Osteoblast (primary cell): ENCODE results near the gene PCDH12. TPM values are rescaled to one million over a fixed set of nuclear protein-coding genes. Genes with fewer than 3 reads are reported as not detected.

Source experiments
- DNase-seq: peaks from one replicate; pipeline ENCODE4 v3.0.0; 2011; ENCODE audit warnings: low spot score, mixed read lengths; ENCODE audit not compliant: insufficient read length; ENCODE audit errors: missing footprints
- H2AFZ ChIP-seq: 2 replicates; pipeline ENCODE4 v1.6.0; 2011; ENCODE audit warnings: mild to moderate bottlenecking, low read length
- H3K27ac ChIP-seq: 2 replicates; pipeline ENCODE4 v1.5.1; 2011; ENCODE audit warnings: mild to moderate bottlenecking, low read depth, low read length, moderate library complexity
- H3K27me3 ChIP-seq: 2 replicates; pipeline ENCODE4 v1.6.0; 2012; ENCODE audit warnings: mild to moderate bottlenecking, control low read depth, inconsistent platforms, low read length, moderate library complexity; ENCODE audit not compliant: insufficient read depth
- H3K36me3 ChIP-seq: 2 replicates; pipeline ENCODE4 v1.5.1; 2011; ENCODE audit warnings: mild to moderate bottlenecking, low read length, control low read depth, moderate library complexity; ENCODE audit not compliant: insufficient read depth
- H3K4me1 ChIP-seq: 2 replicates; pipeline ENCODE4 v1.5.1; 2011; ENCODE audit warnings: mild to moderate bottlenecking, low read length, control low read depth, moderate library complexity; ENCODE audit not compliant: insufficient read depth
- H3K4me2 ChIP-seq: 2 replicates; pipeline ENCODE4 v1.6.0; 2011; ENCODE audit warnings: mild to moderate bottlenecking, low read length; ENCODE audit not compliant: insufficient read depth
- H3K4me3 ChIP-seq: fragments of 200-600 bp; sonication (generic); 3 replicates; pipeline ENCODE4 v1.5.1; 2012; ENCODE audit warnings: mild to moderate bottlenecking, low read length, inconsistent platforms; ENCODE audit not compliant: insufficient read depth
- H3K79me2 ChIP-seq: 2 replicates; pipeline ENCODE4 v1.6.0; 2012; ENCODE audit warnings: mild to moderate bottlenecking, low read length, control low read depth, inconsistent platforms; ENCODE audit not compliant: insufficient read depth
- H3K9me3 ChIP-seq: 2 replicates; pipeline ENCODE4 v1.5.1; 2011; ENCODE audit warnings: low read depth, low read length, control low read depth
- H4K20me1 ChIP-seq: 2 replicates; pipeline ENCODE4 v1.6.0; 2012; ENCODE audit warnings: mild to moderate bottlenecking, low read length, control low read depth; ENCODE audit not compliant: insufficient read depth
- total RNA-seq: library from RNA; depleted of rRNA; stranded (reverse); fragments of >200 nt; gene quantifications from 2 replicates; pipeline ENCODE4 v1.2.3, GENCODE V29; 2012
- TF ChIP-seq, protein P1 (sequence below): IDR thresholded peaks from 2 replicates; pipeline ENCODE4 v1.5.1; 2011; ENCODE audit warnings: mild to moderate bottlenecking, low read depth, low read length, moderate library complexity; ENCODE audit errors: extremely low read depth

Gene PCDH12
- total RNA-seq, 1 donor: not detected

DNA sequence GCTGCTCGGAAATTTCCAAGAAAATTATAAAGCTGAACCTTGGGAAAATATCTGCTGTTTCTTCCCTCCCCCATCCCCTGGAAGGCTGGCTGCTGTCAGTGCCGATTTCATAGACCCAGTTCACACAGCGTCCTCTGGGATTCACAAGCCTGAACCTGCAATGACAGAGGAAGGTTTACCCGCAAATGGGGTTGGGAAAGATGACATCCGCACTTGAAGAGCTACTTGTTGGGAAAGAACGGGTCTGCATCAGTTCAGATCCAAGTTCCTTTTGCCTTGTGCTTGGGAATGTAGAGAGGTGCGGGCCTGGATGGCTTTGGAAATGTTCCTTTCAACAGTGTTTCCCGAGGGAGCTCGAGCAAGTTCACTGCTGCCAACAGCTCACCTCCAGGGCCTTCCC is 13.9 kb downstream of the PCDH12 start:
- Histone ChIP-seq H3K27me3 (peaks cover 5% of the 10 kb centered on the region), H3K4me2 (no peak overlapping the region), H3K27ac (no peak overlapping the region), H3K79me2 (no peaks in the 10 kb centered on the region), H3K4me1 (peaks cover 18% of the 10 kb centered on the region), H3K4me3 (no peak overlapping the region), H4K20me1 (peaks cover 2% of the 10 kb centered on the region), H3K9me3 (no peaks in the 10 kb centered on the region), H3K36me3 (peaks cover 9% of the 10 kb centered on the region), H2AFZ (no peak overlapping the region)
- DNase-seq: no peak
- TF ChIP-seq, protein P1, sequence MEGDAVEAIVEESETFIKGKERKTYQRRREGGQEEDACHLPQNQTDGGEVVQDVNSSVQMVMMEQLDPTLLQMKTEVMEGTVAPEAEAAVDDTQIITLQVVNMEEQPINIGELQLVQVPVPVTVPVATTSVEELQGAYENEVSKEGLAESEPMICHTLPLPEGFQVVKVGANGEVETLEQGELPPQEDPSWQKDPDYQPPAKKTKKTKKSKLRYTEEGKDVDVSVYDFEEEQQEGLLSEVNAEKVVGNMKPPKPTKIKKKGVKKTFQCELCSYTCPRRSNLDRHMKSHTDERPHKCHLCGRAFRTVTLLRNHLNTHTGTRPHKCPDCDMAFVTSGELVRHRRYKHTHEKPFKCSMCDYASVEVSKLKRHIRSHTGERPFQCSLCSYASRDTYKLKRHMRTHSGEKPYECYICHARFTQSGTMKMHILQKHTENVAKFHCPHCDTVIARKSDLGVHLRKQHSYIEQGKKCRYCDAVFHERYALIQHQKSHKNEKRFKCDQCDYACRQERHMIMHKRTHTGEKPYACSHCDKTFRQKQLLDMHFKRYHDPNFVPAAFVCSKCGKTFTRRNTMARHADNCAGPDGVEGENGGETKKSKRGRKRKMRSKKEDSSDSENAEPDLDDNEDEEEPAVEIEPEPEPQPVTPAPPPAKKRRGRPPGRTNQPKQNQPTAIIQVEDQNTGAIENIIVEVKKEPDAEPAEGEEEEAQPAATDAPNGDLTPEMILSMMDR: no peak

DNA sequence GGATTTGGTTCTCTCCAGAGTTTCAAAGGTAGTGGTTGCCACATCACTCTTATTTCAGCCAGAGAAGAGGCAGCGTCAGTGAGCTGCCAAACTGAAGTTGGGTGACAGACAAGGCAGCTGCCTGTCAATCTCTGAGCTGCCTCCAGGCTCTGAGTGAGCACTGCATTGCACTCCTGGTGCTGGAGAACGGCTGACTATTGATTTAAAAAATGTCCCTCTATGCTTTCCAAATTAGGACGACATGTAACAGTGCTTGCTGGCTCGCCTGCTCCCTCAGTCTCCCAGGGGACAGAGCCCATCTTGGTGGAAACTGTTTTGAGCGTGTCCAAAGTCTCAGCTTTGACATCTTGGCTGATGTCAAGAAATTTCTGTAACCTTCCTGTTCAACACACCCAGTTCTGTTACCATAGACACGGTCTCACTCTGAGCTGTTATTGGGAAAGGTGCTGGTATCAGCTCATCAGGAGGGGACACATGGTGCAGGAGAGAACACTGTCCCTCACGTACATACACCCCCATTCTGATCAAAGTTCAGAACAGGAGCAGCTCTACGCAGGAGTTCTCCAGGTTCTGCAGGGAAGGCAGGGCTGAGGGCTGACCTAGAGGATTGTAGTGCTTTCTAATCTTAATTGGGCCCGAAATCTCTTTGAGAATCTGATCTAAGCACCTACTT is 15.7 kb downstream of the PCDH12 start:
- peaks cover 19% of the 10 kb centered on the region for H3K36me3 ChIP-seq
- H3K4me1 ChIP-seq: peaks cover 18% of the 10 kb centered on the region
- H3K4me2 ChIP-seq: no peak overlapping the region
- no peak overlapping the region for H2AFZ ChIP-seq
- H4K20me1 ChIP-seq: peaks cover 2% of the 10 kb centered on the region
- H3K4me3 ChIP-seq: no peak overlapping the region
- DNase-seq: no peak
- TF ChIP-seq, protein P1: no peak
- H3K27ac ChIP-seq: no peak overlapping the region
- no peaks in the 10 kb centered on the region for H3K79me2 ChIP-seq
- no peaks in the 10 kb centered on the region for H3K9me3 ChIP-seq
- H3K27me3 ChIP-seq: peaks cover 3% of the 10 kb centered on the region

DNA sequence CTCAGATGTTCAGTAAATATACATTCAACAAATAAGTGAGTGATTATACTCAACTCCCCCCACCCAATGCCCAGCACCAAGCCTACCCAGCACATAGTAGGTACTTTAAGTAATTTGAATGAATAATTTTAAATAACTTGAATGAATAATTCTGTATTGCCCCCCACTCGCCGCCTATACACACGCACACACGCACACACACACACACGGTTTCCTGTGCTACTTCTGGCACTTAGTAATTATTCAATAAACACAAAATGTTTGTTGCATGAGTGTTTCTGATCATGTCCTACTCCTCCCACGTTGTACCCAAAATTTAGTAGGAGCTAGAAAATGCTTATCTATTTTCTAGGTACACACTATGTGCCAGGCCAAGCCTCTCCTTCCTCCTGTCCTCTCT is 16.2 kb downstream of the PCDH12 start:
- Histone ChIP-seq H3K9me3 (no peaks in the 10 kb centered on the region), H4K20me1 (peaks cover 2% of the 10 kb centered on the region), H3K79me2 (no peaks in the 10 kb centered on the region), H3K36me3 (peaks cover 25% of the 10 kb centered on the region), H3K27me3 (peaks cover 3% of the 10 kb centered on the region), H3K4me2 (no peak overlapping the region), H3K27ac (peak overlapping the region; percentile 3), H3K4me1 (peaks cover 18% of the 10 kb centered on the region), H2AFZ (no peak overlapping the region), H3K4me3 (no peak overlapping the region)
- no peak for DNase-seq
- TF ChIP-seq, protein P1: no peak

DNA sequence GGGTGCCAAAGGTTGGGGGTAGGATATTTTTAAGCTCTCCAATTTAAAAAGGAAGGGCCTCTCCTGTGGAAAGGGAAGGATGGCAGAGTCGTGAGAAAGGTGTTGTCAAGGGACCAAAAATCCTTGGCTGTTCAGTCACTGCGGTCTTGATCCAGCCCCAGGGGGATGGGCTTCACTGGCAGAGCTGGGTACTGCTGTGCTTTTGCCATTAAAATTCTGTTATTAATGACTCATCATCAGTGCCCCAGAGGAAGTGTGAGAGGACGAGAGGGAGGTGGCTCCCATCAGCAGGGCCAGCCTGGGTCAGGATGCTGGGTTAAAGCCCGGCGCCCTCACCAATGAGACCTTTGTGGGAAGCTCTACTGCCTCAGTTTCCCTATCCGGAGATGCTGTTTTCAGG is 16.7 kb downstream of the PCDH12 start:
- TF ChIP-seq, protein P1: no peak
- no peaks in the 10 kb centered on the region for H3K79me2 ChIP-seq
- H3K4me1 ChIP-seq: peaks cover 18% of the 10 kb centered on the region
- H3K9me3 ChIP-seq: no peaks in the 10 kb centered on the region
- H2AFZ ChIP-seq: no peak overlapping the region
- H3K27me3 ChIP-seq: peaks cover 3% of the 10 kb centered on the region
- H4K20me1 ChIP-seq: peaks cover 2% of the 10 kb centered on the region
- H3K36me3 ChIP-seq: peaks cover 30% of the 10 kb centered on the region
- peak overlapping the region; percentile 40 for H3K4me2 ChIP-seq
- H3K27ac ChIP-seq: peak overlapping the region; percentile 3
- no peak overlapping the region for H3K4me3 ChIP-seq
- DNase-seq: no peak
